ENCODE data around the gene SP2.
A peak's percentile ranks its signal among the peaks of the same experiment; 100 is the strongest.

The SP2 gene

DNA sequence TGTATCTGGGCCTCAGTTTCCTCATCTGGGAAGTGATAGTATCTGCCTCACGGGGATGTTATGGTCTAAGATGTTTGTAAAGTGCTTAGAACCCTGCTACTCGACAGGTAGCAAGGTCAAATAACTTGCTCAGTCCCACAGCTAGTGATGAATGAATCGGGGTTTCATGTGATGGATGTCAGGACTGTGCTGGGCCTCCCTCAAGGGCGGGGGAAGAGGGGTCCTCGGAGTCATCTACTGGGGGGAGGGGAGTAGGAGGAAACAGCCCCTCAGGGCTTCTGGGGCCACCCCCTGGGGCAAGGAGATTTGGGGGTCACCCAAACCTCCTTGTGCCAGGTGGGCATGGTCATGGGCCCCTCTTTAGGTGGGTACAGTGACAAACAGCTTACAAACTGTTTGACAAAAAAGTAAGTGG lies 46.1 kb downstream of the SP2 start:
- H3K4me1 ChIP-seq (ENCODE audit: insufficient read depth, poor library complexity, severe bottlenecking), result peaks cover 11% of the 10 kb centered on the region
- ATAC-seq (ENCODE audit: low read depth) (no peak), DNase-seq (ENCODE audit: low spot score) (no peak)
- peaks cover 33% of the 10 kb centered on the region for H3K36me3 ChIP-seq (ENCODE audit: low read depth)
- H3K27ac ChIP-seq (ENCODE audit: poor library complexity, severe bottlenecking), result peak overlapping the region; percentile 50
- no peaks in the 10 kb centered on the region for H3K9me3 ChIP-seq (ENCODE audit: severe bottlenecking)
- H3K27me3 ChIP-seq (ENCODE audit: insufficient read depth, poor library complexity, severe bottlenecking), result no peaks in the 10 kb centered on the region
- H3K4me3 ChIP-seq (ENCODE audit: severe bottlenecking), result peak overlapping the region; percentile 64
- TF ChIP-seq CTCF (IDR thresholded peaks at IDR 0.05; ENCODE audit: poor library complexity, severe bottlenecking), result no peak

DNA sequence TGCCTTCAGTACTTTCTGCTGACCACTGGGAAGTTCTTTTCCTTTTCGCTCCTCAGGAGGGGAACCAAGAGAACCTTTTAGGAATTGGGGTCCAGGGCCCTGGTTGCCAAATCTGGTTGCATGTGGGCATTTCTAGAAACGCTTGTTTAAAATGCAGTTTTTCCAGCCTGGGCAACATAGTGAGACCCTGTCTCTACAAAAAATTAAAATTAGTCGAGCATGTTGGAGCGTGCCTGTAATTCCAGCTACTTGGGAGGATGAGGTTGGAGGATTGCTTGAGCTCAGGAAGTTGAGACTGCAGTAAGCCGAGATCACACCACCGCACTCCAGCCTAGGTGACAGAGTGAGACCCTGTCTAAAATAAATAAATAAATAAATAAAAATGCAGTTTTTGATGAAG lies 46.5 kb downstream of the SP2 start:
- H3K27me3 ChIP-seq (ENCODE audit: insufficient read depth, poor library complexity, severe bottlenecking), result no peaks in the 10 kb centered on the region
- ATAC-seq (ENCODE audit: low read depth) (no peak), DNase-seq (ENCODE audit: low spot score) (no peak)
- H3K27ac ChIP-seq (ENCODE audit: poor library complexity, severe bottlenecking), result peak overlapping the region; percentile 50
- H3K36me3 ChIP-seq (ENCODE audit: low read depth), result peaks cover 35% of the 10 kb centered on the region
- peaks cover 16% of the 10 kb centered on the region for H3K4me1 ChIP-seq (ENCODE audit: insufficient read depth, poor library complexity, severe bottlenecking)
- H3K4me3 ChIP-seq (ENCODE audit: severe bottlenecking), result peak overlapping the region; percentile 64
- TF ChIP-seq CTCF (IDR thresholded peaks at IDR 0.05; ENCODE audit: poor library complexity, severe bottlenecking), result no peak
- H3K9me3 ChIP-seq (ENCODE audit: severe bottlenecking), result no peaks in the 10 kb centered on the region

DNA sequence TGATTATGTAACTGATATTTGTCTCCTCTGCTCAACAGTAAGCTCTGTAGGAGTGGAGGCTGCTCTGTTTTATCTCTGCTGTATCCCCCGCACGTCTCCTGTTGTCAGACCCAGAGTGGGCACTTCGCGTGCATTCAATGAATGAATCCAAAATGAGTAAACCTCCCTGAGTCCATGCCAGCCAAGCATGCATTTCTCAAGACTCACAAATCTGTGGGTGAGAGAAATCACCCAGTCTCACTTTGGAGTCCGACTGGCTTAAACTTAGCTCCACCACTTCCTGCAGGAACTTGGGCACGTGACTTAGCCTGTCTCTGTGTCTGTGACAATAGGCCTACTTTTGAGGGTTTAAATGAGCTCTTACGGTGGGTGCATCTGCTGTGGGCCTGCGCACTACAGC lies 49.0 kb downstream of the SP2 start:
- no peak for ATAC-seq (ENCODE audit: low read depth)
- H3K27ac ChIP-seq (ENCODE audit: poor library complexity, severe bottlenecking), result no peak overlapping the region
- peaks cover 53% of the 10 kb centered on the region for H3K36me3 ChIP-seq (ENCODE audit: low read depth)
- H3K4me3 ChIP-seq (ENCODE audit: severe bottlenecking), result no peak overlapping the region
- H3K9me3 ChIP-seq (ENCODE audit: severe bottlenecking), result no peaks in the 10 kb centered on the region
- TF ChIP-seq CTCF (IDR thresholded peaks at IDR 0.05; ENCODE audit: poor library complexity, severe bottlenecking), result no peak
- H3K27me3 ChIP-seq (ENCODE audit: insufficient read depth, poor library complexity, severe bottlenecking), result no peaks in the 10 kb centered on the region
- peaks cover 18% of the 10 kb centered on the region for H3K4me1 ChIP-seq (ENCODE audit: insufficient read depth, poor library complexity, severe bottlenecking)
- DNase-seq (ENCODE audit: low spot score), result no peak

DNA sequence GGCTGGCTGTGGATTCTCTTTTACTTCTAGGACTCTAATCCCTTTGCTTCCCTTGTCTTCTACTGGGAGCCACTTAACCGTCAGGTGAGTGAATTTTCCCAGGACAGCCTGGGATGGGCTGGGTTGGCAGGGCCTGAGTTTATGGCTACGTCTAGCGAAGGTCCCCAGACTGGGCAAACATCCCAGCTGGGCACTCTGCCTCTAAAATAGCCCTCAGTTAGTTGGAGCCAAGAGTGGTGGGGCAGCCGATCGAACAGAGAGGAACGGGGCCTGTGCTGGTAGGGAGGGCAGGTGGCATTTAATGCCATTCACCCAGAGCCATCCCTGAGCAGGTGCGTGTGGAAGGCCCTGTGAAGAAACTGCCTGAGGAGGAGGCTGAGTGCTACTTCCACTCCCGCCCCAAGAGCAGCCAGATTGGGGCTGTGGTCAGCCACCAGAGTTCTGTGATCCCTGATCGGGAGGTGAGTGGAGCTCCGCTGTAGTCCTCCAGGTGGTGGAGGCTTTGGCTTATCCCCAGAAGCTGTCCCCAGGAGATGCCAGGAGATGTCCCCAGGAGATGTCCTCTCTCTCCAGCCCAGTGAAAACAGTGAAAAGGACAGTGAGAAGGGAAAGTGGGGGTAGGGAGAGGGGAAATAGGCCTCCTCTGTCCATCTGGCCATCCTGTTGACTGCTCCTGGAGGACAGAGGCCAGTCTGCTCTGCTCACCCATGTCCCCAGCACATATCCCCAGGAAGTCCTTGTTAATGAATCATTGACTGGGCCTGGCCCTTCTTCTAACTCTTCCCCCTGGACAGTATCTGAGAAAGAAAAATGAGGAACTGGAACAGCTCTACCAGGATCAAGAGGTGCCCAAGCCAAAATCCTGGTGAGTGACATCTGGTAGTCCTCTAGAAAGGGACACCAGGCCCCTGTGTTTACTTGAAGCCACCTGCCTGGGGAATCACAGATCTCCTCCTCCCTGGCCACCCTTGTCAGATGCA lies 49.8 kb downstream of the SP2 start:
- H3K36me3 ChIP-seq (ENCODE audit: low read depth), result peaks cover 55% of the 10 kb centered on the region
- DNase-seq (ENCODE audit: low spot score) (no peak), ATAC-seq (ENCODE audit: low read depth) (no peak)
- no peak overlapping the region for H3K4me3 ChIP-seq (ENCODE audit: severe bottlenecking)
- peaks cover 17% of the 10 kb centered on the region for H3K4me1 ChIP-seq (ENCODE audit: insufficient read depth, poor library complexity, severe bottlenecking)
- no peak for TF ChIP-seq CTCF (IDR thresholded peaks at IDR 0.05; ENCODE audit: poor library complexity, severe bottlenecking)
- peak overlapping the region; percentile 59 for H3K27ac ChIP-seq (ENCODE audit: poor library complexity, severe bottlenecking)
- H3K9me3 ChIP-seq (ENCODE audit: severe bottlenecking), result no peaks in the 10 kb centered on the region
- H3K27me3 ChIP-seq (ENCODE audit: insufficient read depth, poor library complexity, severe bottlenecking), result no peaks in the 10 kb centered on the region

DNA sequence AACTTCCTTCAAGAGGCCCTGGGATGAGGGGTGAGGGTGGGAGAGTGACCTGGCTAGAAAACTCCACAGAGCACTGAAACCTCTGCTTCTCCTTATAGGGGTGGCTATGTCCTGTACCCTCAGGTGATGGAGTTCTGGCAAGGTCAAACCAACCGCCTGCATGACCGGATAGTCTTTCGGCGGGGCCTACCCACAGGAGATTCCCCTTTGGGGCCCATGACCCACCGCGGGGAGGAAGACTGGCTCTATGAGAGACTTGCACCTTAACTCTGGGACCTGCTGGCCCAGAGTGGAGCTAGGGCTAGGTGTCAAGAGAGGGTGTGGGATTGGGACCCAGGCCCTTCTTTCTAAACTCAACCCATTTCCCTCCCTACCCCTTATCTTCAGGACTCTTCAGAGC lies 50.5 kb downstream of the SP2 start:
- Histone ChIP-seq H3K27me3 (ENCODE audit: insufficient read depth, poor library complexity, severe bottlenecking) (no peaks in the 10 kb centered on the region), H3K36me3 (ENCODE audit: low read depth) (peaks cover 55% of the 10 kb centered on the region), H3K4me3 (ENCODE audit: severe bottlenecking) (no peak overlapping the region), H3K9me3 (ENCODE audit: severe bottlenecking) (no peaks in the 10 kb centered on the region), H3K4me1 (ENCODE audit: insufficient read depth, poor library complexity, severe bottlenecking) (peaks cover 13% of the 10 kb centered on the region), H3K27ac (ENCODE audit: poor library complexity, severe bottlenecking) (peak overlapping the region; percentile 59)
- ATAC-seq (ENCODE audit: low read depth) (no peak), DNase-seq (ENCODE audit: low spot score) (no peak)
- TF ChIP-seq CTCF (IDR thresholded peaks at IDR 0.05; ENCODE audit: poor library complexity, severe bottlenecking), result no peak
